Activated CD4-positive, alpha-beta T cell treated with anti-CD3 and anti-CD28 coated beads, Interleukin-10, Interleukin-2, amounts not matched to agents 100 ng/mL and 50 ng/mL, durations not matched to agents 16 hours and 8 hours (primary cell): Measurements from ENCODE around the gene SCIMP.
"Not testable (repeated sequence)": the region's sequence is repeated elsewhere in the genome, so short reads cannot be mapped to it uniquely, and the experiment has no call there.

Experiments used
- DNase-seq: peaks from one replicate; pipeline ENCODE4 v3.0.0-alpha.2; 2020

The SCIMP gene

DNA sequence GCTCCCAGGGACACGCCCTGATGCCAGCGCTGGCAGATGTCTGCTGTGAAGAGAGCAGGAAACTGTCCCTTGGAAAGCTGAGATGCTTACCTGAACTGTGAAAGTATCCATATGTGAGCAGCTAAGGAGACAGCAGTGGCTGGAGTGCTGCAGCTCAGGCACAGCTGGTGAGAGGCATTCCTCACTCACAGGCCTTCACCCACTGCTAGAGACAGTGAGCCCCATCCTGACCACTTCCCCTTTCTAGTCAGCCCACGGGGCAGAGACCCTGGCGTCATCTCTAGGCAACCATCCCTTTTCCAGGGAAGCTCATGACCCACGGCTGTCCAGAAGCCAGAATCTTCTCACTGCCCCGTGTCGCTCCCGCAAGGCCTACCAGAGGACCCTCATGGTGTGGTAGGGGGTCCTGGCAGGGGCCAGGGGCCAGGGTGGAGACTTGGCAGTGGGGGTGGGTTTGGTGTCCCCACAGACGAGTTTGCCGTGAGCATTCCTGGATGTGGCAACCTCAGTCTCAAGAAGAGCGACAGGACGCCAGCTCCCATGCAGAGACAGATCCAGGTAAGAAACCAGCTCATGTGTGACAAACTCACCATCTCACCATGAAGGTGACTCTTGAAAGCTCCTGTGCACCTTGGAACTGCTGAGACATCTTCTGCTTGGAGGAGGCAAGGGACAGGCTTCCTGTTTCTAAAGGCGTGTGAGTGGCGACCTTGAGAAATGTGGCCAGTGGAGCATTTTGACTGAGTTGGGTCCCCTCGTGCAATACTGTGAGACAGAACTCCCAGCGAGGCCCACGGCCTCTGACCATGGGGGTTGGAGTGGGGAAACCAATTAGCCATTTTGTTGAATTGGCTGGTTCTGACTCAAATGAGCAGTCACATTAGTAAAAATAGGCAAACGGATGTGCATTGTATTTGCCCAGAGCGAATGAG lies at the start of gene SCIMP:
Gene SCIMP (minus strand): TSS at position 216 of the 932 bp plus-strand sequence. CDS start 105 bp downstream, at position 111.
- no peak for DNase-seq

GRCh38 chr17:5283571-5284315 lies 49.1 kb upstream of the SCIMP start:
- no peak for DNase-seq

DNA sequence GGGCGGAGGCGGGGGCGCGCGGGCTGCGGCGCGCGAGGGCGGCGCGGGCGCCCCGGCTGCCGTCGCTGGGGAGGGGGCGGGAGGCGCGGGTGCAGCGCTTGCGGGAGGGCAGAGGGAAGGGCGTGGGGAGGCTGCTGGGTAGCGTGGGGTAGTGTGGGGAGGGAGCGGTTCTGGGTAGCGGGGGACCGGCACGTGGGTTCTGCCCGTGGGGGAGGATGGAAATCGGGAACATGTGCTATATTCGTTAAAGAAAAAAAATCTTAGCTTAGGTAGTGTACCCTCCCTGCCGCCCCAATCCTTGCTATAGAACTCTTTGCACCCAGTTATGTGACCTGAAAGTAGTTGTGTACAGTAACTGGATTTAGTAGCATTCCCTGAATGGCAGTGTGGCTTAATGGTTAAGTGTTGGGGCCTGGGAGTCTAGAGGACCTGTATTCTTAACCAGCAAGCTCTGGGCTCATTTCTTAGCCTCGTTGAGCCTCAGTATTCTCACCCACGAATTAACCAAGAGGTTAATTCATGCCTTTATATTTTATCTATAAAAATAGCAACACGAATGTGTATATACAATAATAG lies 48.1 kb upstream of the SCIMP start:
- peak; percentile 46 for DNase-seq

GRCh38 chr17:5281814-5282641 lies 47.4 kb upstream of the SCIMP start, which contains the start of gene RABEP1:
Gene RABEP1, plus strand, starts transcription at chr17:5282284. Its CDS starts 203 bp downstream, at chr17:5282487.
- DNase-seq: peak; percentile 96

- DNase-seq: peak; percentile 21
Measured at GRCh38 chr17:5272322-5272721, 37.7 kb upstream of the SCIMP start.

DNA sequence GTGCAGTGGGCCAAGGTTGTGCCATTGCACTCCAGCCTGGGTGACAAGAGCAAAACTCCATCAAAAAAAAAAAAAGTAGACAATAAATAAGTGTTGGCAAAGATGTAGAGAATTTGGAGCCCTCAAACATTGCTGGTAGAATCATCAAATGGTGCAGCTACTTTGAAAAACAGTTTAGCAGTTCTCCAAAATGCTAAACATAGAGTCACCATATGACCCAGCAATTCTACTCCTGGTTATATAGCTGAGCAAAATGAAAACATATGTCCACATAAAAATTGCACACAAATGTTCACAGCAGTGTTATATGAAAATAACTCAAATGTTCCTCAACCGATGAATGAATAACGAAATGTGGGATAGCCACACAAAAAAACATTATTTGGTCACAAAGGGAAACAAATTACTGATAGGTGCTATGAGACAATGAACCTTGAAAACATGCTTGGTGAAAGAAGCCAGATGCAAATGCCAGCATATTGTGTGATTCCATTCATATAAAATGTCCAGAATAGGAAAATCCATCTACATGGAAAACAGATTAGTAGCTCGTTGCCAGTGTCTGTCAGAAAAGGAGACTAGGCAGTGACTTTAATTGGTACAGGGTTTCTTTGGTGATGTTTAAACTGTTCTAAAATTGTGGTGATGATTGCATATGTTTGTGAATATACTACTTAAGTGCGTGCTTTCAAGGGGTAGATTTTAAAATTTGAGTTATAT lies 34.7 kb upstream of the SCIMP start:
- DNase-seq: no peak

- DNase-seq: no peak
Measured at GRCh38 chr17:5264893-5265292, 30.2 kb upstream of the SCIMP start.

GRCh38 chr17:5263441-5263840 lies 28.8 kb upstream of the SCIMP start:
- DNase-seq: no peak

DNA sequence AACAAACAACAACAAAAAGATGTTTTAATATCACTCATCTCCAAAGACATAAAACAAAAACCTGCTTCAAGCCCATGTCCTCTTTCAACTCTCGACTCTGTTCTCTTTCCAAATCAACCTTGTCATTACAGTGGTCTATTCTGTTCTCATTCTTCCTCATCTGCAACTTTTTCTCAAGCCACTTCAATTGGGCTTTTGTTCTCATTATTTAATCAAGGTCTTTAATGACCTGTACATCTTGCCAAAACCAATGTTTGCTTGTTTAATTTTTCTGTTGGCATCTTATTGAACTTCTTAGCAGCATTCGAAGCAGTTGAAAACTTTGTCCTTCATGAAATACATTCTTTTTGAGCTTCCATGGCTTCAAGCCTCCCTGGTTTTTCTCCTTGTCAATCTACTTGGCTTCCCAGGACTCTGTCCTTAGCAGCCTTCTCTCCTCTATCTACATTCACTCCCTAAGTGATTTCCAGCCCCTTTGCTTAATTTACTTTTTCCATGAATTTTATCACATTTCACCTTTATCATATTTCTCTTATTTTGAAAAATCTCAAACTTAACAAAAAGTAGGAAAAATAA lies 27.8 kb upstream of the SCIMP start:
- DNase-seq: no peak

- no peak for DNase-seq
Measured at GRCh38 chr17:5260542-5260941, 25.9 kb upstream of the SCIMP start.

DNA sequence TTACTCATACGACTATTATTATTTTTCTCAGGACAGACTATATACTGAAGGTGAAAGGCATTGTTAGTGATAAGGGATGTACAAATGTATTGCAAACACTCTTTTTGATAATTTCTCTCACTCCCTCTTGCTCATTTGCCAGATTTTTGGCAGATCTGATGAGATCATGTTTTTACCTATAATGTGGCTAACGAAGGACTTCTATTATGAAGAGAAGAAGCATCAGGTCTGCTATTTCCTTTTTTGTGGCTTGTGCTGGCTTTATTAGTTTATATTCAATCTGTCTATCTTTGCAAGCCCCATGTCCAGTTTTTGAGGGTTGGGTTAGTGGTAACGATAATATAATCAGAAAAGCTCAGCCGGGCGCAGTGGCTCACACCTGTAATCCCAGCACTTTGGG lies 22.5 kb upstream of the SCIMP start:
- no peak for DNase-seq

- no peak for DNase-seq
Measured at GRCh38 chr17:5254903-5255521, 20.4 kb upstream of the SCIMP start.

DNA sequence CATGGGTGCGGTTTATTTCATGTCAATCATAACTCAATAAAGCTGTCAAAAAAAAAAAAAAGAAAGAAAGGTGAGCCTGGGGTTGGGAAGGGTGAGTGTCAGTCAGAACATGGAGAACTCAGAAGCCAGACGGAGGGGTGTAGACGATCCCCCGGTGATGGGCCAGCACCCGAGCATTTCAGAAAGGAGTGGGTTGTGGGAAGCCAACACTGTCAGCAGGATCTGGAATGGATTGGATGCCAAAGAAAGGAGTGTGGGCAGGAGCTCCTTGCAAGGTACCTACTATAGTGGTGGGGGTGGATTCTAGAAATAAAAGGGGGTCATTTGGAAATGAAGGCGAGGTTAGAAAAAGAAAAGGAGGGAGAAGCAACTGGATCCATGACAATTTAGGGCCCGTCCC lies 19.8 kb upstream of the SCIMP start:
- no peak for DNase-seq

- DNase-seq: peak; percentile 78
Measured at GRCh38 chr17:5249615-5250014, 15.0 kb upstream of the SCIMP start.

DNA sequence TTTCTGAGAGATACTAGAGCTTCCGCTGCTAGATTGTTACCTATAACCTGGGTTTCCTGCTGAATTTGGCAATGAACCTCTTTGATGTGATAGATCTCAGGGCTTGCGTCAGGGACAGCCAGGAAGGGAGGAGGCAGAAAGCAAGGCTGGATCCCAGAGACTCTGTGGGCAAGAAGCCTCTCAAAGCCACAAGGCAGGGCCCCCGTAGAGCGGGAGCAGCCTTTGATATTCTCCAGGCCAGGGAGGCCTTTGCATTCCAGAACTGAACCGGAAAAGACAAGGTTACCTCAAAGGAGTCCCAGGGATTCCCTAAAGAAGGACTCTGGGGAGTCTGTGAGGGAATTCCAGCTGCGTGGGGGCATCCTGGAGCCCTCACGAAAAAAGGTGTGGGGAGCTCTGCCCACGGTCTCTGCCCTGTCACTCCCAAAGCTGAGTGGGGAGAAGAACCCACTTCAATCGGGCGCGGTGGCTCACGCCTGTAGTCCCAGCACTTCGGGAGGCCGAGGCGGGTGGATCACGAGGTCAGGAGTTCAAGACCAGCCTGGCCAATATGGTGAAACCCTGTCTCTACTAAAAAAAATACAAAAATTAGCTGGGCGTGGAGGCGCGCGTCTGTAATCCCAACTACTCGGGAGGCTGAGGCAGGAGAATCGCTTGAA lies 14.3 kb upstream of the SCIMP start:
- DNase-seq: no peak

GRCh38 chr17:5247621-5248020 lies 13.0 kb upstream of the SCIMP start:
- no peak for DNase-seq

DNA sequence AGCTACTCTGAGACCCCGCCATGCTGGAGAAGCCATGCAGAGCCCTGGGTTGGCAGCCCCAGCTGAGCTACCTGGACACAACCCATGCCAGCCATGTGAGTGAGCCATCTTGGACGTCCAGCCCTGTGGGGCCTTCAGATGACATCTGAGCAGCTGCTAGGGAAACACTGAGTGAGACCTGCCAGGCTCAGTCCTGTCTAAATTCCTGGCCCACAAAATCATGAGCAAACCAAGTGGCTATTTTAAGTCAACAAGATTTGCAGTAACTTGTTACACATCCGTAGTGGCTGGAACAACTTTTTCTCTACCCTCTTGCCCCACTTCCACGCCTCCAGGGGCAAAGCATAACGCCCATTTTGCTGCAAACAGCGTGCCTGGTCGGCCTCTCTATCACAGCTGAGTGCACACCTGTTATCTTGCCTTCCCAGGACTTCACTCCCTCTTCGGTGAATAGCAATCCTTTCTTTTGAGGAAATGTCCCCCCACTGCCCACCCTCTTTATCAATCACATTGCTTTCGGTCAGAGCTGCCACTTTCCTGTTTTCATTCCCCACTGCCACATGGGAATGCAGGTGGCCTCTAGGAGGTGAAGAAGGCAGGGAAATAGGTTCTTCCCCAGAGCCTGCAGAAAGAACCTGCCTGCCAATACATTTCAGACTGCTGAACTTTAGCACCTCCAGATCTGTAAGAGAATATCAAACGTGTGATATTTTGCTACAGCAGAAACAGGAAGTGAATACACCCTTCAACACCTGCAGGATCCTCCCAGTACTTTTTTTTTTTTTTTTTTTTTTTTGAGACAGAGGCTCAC lies 7.4 kb upstream of the SCIMP start:
- no peak for DNase-seq

GRCh38 chr17:5239769-5240168 lies 5.1 kb upstream of the SCIMP start:
- not testable (repeated sequence) for DNase-seq

- DNase-seq: no peak
Measured at GRCh38 chr17:5238333-5238732, 3.7 kb upstream of the SCIMP start.
